COLO829 (cell line): ENCODE measurements around the gene WDR53.
"Not testable (repeated sequence)": the region's sequence is repeated elsewhere in the genome, so short reads cannot be mapped to it uniquely, and the experiment has no call there.

ENCODE experiments used
- DNase-seq: peaks from one replicate; pipeline ENCODE4 v3.0.0; 2012; ENCODE audit warnings: low spot score

The WDR53 gene

DNA sequence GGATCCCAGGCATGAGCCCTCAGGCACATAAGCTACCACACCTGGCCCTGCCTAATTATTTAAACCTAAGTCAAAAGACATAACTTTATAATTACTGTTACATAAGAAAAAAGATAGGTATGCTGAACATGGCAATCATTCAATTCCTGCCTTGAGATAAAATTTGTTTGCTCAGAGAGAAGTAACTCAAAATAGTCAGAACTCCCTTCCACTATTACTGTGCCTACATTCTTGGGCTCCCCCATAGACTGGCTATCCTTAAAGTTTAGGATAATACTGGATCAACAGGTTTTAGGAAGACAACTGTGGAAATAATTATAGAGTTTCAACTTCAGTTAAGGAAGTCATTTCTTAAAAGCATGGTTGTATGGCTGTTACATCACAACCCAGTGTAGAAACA is 9.9 kb downstream of the WDR53 start:
- no peak for DNase-seq

DNA sequence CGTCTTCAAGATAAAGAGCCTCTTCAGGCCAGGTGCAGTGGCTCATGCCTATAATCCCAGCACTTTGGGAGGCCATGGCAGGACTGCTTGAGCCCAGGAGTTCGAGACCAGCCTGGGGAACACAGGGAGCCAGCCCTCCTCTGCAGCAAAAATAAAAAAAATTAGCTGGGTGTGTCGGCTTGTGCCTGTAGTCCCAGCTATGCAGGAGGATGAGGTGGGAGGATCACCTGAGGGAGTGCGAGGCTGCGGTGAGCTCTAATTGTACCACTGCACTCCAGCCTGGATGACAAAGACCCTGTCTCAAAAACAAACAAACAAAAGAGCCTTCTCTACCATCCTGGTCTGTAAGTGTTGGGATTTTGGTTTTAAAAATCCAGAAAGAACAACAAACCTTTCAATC is 11.1 kb downstream of the WDR53 start:
- DNase-seq, result no peak

DNA sequence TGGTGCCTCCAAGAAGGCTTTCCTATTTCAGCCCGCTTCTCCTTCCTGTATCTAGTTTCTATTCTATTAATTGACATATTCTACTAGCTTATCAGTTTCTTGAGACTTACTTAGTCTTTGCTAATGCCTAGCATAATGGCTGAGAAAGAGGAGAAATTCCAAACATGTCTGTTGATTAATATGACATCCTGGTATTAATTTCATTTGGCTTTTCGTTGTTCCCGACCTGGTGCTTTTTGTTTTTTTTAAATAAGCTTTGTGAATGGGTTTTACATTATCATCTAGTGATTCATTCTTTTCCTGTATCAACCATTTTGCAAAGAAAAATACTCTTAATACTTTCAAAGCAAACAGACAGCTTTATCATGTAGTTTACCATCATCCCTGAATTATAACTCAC is 13.1 kb downstream of the WDR53 start:
- no peak for DNase-seq

DNA sequence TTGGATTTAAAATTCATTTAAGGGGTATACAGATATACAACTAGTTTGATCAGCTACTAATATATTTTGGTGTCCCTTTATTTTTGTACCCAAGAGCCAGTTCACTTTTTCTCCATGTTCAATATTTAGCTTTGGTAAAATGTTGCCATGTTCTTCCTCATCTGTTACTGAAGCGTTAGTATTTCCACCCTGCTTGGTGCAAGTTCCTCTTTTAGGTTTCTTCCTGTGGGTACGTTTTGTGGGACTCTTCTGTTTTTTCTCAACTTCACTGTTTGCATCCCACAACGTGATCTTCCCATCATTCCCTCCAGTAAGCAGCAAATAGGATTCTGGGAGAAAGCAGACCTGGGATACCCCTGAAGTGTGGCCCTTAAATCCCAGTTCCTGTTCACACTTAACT is 14.1 kb downstream of the WDR53 start:
- no peak for DNase-seq

DNA sequence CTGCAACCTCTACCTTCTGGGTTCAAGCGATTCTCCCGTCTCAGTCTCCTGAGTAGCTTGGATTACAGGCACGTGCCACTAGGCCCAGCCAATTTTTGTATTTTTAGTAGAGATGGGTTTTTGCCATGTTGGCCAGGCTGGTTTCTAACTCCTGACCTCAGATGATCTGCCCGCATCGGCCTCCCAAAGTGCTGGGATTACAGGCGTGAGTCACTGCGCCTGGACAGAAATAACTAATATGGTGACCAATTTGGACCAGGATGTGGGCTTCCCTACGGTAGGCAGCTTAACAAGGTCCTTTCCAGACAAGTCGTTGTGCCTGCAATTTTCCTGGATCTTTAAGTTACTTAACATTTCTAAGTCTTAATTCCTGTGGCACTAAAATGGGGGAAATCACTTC is 14.8 kb downstream of the WDR53 start:
- DNase-seq, result no peak

DNA sequence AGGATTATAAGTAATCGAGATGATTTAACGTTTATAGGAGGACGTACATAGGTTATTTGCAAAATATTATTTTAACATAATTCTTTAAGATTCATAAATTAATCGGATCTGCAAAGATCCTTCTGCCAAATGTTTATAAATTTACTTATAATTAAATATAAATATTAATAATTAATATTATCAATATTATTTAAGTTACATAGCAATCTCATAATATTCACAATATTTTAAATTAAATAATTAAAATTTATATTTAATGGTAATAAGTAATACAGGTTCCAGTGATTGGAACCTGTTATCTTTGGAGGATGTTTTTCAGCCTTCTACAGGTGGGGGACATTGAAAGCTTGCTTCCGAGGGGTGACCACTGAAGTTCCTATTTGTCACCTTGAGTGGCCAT is 16.1 kb downstream of the WDR53 start:
- DNase-seq, result no peak

DNA sequence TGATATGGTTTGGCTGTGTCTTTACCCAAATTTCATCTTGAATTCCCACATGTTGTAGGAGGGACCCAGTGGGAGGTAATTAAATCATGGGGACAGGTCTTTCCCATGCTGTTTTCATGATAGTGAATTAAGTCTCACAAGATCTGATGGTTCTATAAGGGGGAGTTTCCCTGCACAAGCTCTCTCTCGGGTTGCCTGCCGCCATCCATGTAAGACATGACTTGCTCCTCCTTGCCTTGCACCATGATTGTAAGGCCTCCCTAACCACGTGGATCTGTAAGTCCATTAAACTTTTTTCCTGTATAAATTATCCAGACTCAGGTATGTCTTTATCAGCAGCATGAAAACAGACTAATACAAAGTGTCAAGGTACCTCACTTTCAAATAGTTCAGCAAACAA is 18.2 kb downstream of the WDR53 start:
- DNase-seq, result not testable (repeated sequence)

DNA sequence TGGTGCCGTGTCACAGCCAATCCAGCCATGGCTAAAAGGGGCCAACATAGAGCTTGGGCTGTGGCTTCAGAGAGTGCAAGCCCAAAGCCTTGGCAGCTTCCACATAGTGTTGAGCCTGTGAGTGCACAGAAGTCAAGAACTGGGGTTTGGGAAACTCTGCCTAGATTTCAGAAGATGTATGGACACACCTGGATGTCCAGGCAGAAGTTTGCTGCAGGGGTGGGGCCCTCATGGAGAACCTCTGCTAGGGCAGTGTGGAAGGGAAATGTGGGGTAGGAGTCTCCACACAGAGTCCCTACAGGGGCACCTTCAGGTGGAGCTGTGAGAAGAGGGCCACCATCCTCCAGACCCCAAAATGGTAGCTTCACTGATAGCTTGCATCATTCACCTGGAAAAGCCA is 19.0 kb downstream of the WDR53 start:
- not testable (repeated sequence) for DNase-seq

DNA sequence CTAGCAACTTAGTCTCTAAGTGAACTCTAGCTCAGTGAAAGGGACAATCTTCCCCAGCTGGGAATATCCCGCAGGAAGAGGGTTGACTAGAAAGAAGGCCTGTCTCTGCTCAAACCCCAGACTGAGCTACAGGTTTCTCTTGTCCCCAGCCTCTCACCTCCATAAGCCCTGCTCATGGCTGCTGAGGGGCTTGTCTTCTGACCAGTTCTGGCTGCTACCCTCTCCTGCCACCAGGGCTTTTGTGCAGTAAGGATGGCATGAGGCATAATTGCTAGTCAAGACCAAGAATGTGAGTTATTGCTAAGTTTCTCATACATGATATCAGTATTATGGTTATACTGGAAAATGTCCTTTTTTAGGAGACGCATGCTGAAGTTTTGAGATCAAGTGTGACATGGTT is 21.3 kb downstream of the WDR53 start:
- DNase-seq, result no peak

DNA sequence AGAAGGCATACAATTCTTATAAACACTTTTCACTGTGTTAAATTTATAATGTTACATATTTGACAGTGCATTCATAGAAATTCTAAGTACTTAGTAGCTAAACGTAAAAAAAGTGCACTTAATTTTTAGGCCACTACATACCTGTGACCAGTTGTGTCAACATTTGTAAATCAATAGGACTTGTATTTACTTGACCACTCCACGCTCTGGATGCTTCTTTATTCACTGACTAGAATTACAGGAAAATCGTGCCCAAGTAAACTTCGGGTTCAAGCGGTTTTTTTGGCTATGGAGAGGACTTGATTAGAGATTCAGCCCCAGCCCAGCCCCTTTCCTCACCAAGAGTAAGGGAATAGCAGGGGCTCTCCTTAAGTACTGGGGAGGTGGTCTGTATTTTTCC is 21.8 kb downstream of the WDR53 start:
- no peak for DNase-seq

DNA sequence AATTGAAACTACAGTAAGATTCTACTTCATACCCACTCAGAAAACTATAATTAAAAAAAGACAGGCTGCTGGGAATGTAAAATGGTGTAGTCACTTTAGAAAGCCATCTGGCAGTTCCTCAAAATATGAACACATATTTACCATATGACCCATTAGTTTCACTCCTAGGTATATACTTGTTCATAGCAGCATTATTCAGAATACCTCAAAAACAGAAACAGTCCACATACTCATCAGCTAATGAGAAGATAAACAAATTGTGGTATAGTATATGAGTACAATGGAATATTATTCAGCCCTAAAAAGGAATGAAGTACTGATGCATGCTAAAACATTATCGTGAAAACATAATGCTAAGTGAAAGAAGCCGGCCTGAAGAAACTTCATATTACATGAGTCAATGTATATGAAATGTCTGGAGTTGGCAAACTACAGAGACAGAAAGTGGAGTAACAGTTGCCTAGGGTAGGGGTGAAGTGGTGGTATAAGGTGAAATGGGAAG is 23.8 kb downstream of the WDR53 start:
- DNase-seq, result no peak

DNA sequence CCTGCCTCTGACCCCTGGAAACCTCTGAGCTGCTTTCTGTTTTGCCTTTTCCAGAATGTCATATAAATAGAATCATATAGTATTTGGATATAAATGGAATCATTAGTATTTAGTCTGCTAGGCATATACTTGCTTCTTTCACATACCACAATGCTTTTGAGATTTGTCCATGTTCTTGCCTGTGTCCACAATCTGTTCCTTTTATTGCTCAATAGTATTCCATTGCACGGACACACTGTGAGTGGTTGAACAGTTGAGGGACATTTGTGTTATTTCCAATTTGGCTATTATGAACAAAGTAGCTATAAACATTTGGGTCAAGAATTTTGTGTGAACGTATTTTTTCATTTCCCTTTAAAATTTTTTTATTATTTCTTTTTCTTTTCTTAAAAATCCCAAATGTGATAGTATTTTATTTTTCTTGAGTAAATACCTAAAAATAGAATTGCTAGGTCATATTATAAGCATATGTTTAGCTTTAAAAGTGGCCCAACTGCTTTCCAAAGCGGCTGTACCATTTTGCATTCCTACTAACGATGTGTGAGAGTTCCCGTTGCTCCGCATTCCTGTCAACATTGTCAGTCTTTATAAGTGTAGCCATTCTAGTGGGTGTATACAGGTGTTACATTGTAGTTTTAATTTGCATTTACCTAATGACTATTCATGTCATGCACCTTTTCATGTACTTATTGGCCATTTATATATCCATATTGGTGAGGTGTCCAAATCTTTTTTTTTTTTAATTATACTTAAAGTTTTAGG is 26.5 kb downstream of the WDR53 start:
- DNase-seq, result no peak

DNA sequence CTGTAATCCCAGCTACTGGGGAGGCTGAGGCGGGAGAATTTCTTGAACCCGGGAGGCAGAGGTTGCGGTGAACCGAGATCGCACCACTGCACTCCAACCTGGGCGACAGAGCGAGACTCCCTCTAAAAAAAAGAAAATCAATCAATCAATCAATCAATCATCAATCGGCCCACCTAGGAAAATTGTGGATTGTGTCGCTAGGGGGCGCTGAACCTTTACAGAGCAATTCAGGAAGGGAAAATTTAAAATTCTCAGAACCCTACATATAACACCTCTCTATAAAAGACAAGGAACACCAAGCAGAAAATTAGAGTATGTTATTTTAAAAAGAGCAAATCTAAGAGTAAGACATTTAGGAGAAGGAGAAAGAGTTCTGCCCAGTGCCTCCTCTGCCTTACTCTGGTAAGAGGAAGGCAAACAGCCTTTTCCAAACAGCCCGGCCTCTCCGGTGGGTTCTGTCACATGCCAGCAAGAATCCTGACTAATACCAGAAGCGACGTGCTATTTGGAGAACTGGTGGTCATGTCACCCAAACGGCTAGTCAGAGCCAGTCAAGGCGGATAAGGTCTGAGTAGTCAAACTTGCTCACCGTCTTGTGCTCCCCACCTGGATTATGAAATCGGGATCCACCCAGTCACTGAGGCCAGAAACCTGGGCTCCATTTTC is 30.9 kb downstream of the WDR53 start:
- DNase-seq, result peak; percentile 25

DNA sequence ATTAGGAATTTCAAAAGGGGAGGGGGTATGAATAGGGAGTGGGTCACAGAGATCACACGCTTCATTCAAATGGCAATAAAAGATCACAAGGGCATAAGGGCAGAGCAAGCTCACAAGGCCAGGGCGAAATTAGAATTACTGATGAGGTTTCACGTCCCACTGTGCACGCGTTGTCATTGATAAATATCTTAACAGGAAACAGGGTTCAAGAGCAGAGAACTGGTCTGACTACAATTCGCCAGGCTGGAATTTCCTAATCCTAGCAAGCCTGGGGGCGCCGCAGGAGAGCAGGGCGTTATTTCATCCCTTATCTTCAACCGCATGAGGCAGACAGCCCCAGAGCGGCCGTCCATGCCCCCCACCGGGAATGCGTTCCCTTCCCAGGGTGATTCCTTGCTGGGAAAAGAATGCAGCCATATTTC is 35.1 kb downstream of the WDR53 start:
- DNase-seq, result no peak

DNA sequence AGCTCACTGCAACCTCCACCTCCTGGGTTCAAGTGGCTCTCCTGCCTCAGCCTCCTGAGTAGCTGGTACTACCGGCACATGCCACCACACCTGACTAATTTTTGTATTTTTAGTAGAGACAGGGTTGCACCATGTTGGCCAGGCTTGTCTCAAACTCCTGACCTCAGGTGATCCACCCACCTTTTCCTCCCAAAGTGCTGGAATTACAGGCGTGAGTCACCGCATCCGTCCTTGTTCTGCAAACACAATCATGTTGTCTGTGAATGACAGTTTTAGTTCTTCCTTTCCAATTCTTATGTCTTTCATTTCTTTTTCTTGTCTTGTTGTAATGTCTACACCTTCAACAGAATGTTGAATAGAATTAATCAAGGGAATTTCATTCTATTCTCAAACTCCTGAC is 36.9 kb downstream of the WDR53 start:
- no peak for DNase-seq

DNA sequence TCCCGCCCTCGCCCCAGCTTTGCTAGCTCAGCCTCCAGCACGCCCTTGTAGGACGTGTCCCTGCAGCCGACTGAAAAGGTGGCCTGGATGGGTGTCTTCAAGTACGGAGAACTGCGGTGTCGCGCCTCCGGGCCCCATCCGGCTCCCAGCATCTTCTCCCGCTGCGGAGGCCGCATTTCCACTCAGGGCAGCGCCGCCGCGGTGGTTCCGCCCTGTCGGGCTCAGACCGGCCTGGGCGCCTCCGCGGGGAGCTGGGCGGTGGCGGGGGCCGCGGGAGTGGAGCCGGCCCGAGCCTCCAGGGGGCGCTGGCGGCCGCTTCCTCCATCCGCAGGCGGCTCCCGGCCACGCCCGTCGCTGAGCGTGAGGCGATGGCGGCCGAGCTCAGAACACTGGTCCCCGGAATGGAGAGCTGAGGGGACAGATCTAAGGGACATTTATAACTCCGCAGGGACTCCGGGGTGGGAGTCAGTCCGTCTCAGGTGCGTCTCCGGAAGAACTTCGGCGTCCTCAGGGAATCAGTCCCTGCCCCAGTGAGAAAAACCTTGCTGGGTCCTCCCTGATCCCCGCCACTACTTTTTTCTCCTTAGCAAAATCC is 39.6 kb downstream of the WDR53 start:
- peak; percentile 62 for DNase-seq

DNA sequence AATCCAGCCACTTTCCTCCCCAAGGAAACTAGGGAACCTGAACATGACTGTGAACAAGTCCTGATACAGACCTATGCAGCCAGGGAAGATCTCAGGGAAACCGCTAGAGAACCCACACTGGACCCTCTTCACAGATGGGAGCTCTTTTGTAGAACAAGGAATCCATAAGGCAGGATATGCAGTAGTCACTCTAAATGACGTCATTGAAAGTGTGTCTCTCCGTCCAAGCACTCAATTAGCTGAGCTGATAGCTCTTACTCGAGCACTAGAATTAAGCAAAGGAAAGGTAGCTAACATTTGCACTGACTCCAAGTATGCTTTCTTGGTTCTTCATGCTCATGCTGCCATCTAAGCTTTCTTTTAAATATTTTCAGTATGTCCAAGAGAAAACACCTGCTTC is 43.2 kb downstream of the WDR53 start:
- DNase-seq, result no peak

DNA sequence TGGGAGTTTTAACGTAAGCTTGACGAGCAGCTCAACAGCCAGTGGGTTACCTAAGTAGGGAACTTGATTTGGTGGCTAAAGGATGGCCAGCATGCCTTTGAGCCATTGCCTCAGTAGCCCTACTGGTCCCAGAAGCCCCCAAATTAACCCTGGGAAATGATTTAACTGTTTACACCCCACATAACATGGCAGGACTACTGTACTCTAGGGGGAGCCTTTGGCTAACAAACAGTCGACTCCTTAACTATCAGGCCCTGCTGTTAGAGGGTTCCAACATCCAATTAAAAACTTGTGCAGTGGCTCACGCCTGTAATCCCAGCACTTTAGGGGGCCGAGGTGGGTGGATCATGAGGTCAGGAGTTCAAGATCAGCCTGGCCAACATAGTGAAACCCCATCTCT is 43.8 kb downstream of the WDR53 start:
- no peak for DNase-seq

DNA sequence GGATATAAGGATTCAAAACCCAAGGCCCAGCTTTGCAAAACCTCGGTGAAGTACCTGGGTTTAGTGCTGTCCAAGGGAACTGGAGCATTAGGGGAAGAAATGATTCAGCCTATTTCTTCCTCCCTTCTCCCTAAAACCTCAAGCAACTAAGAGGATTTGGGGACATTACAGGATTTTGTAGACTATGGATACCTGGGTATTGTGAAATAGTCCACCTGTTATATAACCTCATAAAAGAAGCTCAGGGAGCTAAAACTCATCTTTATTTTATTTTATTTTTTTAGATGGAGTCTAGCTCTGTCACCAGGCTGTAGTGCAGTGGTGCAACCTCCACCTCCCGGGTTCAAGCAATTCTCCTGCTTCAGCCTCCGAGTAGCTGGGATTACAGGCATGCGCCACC is 44.5 kb downstream of the WDR53 start:
- no peak for DNase-seq

DNA sequence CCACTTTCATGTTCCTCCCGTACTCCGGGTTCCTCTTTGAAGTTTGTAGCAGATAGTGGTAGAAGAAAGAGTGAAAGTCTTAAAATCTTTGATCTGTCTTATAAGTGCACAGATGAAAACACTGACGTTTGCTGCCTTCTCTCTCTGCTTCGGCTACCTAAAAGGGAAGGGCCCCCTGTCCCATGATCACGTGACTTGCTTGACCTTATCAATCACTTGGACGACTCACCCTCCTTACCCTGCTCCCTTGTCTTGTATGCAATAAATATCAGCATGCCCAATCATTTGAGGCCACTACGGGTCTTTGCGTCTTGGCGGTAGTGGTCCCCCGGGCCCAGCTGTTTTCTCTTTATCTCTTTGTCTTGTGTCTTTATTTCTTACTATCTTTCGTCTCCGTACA is 47.1 kb downstream of the WDR53 start:
- DNase-seq, result not testable (repeated sequence)

DNA sequence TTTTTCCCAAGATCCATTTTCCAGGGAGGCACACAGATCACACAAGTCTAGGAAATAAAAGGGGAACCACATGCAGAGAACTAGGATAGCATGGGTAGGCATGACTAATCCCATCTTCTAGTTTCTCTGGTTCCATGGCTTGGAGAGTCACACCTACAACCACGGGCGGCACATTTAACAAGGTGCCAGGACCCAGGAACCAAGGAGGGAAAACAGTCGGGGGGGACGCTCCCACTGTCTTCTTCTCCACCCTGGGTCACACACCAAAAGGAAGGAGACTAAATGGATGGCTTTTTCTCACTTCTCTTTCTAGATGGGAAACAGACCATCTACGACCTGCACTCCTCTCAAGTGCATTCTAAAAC is 48.7 kb downstream of the WDR53 start:
- DNase-seq, result no peak

DNA sequence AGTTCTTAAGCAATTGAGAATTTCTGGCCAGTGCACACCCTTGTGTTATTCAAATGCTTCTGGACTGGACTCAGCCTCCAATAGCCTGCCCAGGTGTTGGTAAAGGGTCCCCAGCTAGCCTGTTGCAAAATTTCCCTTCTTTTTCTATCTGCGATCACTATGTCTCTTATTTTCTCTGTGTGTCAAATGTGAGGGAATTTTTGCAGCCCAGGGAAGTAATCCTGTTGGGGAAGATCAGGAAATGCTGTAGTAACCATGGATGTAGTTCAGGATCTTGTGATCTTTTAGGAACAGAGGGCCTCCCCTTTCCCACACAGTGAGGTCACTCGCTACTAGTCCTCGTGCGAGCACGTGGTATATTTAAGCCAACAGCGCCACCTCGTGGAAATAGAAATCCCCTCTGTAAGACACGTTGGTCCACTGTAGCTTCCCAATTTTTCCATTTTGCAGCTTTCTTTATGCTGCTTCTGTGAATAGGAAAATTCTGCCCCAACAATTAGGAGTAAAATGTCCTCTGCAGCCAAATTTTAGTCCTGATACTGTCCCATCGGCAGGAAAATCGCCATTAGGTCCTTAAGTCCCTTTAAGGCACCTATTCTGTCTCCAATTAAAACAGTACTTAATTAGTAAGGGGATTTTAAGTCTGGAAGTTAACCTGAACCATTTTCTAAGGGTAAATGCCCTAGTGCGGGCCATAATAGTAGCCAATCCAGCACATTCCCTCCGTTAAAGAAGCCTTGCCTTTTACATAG is 49.2 kb downstream of the WDR53 start:
- DNase-seq, result peak; percentile 89

DNA sequence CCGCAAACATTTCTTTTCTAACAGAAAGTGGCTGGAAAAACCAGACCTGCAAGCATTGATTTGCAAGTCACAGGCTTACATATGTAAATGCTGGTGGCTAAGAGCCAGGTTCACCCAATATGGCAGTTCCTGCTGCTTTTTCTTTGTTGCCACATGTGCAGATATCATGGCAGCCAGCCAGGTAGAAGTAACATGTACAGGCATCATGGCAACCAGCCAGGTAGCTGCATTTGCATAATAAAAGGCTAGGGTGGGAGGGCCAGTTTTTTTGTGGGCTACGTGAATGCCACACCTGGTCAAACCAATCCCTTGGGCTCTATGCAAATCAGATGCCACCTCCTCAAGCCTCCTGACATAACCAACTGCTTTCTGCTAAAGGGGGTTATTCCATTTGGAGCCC is 50.4 kb downstream of the WDR53 start:
- no peak for DNase-seq
